Activated T-cell treated with anti-CD3 and anti-CD28 coated beads for 24 hours (primary cell): Measurements from ENCODE around the gene HMGCL.
A peak's percentile ranks its signal among the peaks of the same experiment; 100 is the strongest.
"Not testable (repeated sequence)": the region's sequence is repeated elsewhere in the genome, so short reads cannot be mapped to it uniquely, and the experiment has no call there.

Experiments used
- DNase-seq: peaks from one replicate; pipeline ENCODE4 v3.0.0-alpha.2; 2020; ENCODE audit warnings: low read depth

Gene HMGCL

GRCh38 chr1:23798662-23799142 lies 26.5 kb downstream of the HMGCL start:
- no peak for DNase-seq

- no peak for DNase-seq
Measured at GRCh38 chr1:23797478-23798448, 27.5 kb downstream of the HMGCL start.

GRCh38 chr1:23796466-23797271 lies 28.6 kb downstream of the HMGCL start:
- no peak for DNase-seq

- no peak for DNase-seq
Measured at GRCh38 chr1:23795676-23796465, 29.4 kb downstream of the HMGCL start.

- DNase-seq, result not testable (repeated sequence)
Measured at GRCh38 chr1:23794732-23795182, 30.5 kb downstream of the HMGCL start.

- no peak for DNase-seq
Measured at GRCh38 chr1:23793861-23794731, 31.1 kb downstream of the HMGCL start.

GRCh38 chr1:23793018-23793781 lies 32.0 kb downstream of the HMGCL start:
- no peak for DNase-seq

- no peak for DNase-seq
Measured at GRCh38 chr1:23792151-23792945, 32.9 kb downstream of the HMGCL start.

- DNase-seq, result no peak
Measured at GRCh38 chr1:23791516-23792047, 33.6 kb downstream of the HMGCL start.

GRCh38 chr1:23790696-23791515 lies 34.3 kb downstream of the HMGCL start, which contains the start of gene LYPLA2:
Gene LYPLA2 (plus strand): TSS chr1:23791145. CDS start chr1:23792683, 1,538 bp downstream.
- DNase-seq, result peak; percentile 84

GRCh38 chr1:23788695-23789094 lies 36.5 kb downstream of the HMGCL start:
- no peak for DNase-seq

GRCh38 chr1:23787701-23788100 lies 37.5 kb downstream of the HMGCL start:
- DNase-seq, result no peak

- no peak for DNase-seq
Measured at GRCh38 chr1:23784846-23785245, 40.4 kb downstream of the HMGCL start.

- not testable (repeated sequence) for DNase-seq
Measured at GRCh38 chr1:23783141-23783540, 42.1 kb downstream of the HMGCL start.

GRCh38 chr1:23779826-23780371 lies 45.3 kb downstream of the HMGCL start:
- no peak for DNase-seq

GRCh38 chr1:23777979-23778814 lies 47.0 kb downstream of the HMGCL start, which contains the start of gene PITHD1:
Gene PITHD1 (plus strand): TSS chr1:23778418. CDS start chr1:23778516, 98 bp downstream.
- peak; percentile 77 for DNase-seq
